ENCODE measurements around the gene ZNF79. TPM values are rescaled to one million over a fixed set of nuclear protein-coding genes. Genes with fewer than 3 reads are reported as not detected.

The ZNF79 gene
- total RNA-seq, 1 donor from 2014 or later: 16.8 TPM

GRCh38 chr9:127397646-127398274, 26.4 kb upstream of the ZNF79 start:
- intact Hi-C loops (cut with micrococcal nuclease): loop anchor here (1.0 to 5.0 kb wide), 8 partner anchors 152 to 1805 kb away; partner anchors contain the start of genes NAIF1, PTGES2, RALGPS1 and STXBP1

GRCh38 chr9:127398275-127398647, 25.9 kb upstream of the ZNF79 start:
- intact Hi-C loops (cut with micrococcal nuclease): loop anchor here (5.0 kb wide), 2 partner anchors 729 to 1804 kb away; partner anchors contain the start of gene PTGES2

- intact Hi-C loops (cut with micrococcal nuclease): loop anchor here (5.0 kb wide), 2 partner anchors 728 to 1803 kb away; partner anchors contain the start of gene PTGES2
Observed at GRCh38 chr9:127398715-127399400, 25.3 kb upstream of the ZNF79 start.

- intact Hi-C loops (cut with micrococcal nuclease): loop anchor here (5.0 kb wide), 2 partner anchors 727 to 1802 kb away; partner anchors contain the start of gene PTGES2
Observed at GRCh38 chr9:127399736-127400269, 24.4 kb upstream of the ZNF79 start.

- intact Hi-C loops (cut with micrococcal nuclease): no loop called here
Observed at GRCh38 chr9:127402401-127403090, 21.6 kb upstream of the ZNF79 start.

- intact Hi-C loops (cut with micrococcal nuclease): no loop called here
Observed at GRCh38 chr9:127403507-127404192, 20.5 kb upstream of the ZNF79 start.

- intact Hi-C loops (cut with micrococcal nuclease): no loop called here
Observed at GRCh38 chr9:127404631-127405030, 19.6 kb upstream of the ZNF79 start.

- intact Hi-C loops (cut with micrococcal nuclease): no loop called here
Observed at GRCh38 chr9:127405344-127406125, 18.6 kb upstream of the ZNF79 start.

- intact Hi-C loops (cut with micrococcal nuclease): no loop called here
Observed at GRCh38 chr9:127406799-127407491, 17.2 kb upstream of the ZNF79 start.

- intact Hi-C loops (cut with micrococcal nuclease): no loop called here
Observed at GRCh38 chr9:127407492-127407843, 16.7 kb upstream of the ZNF79 start.

- intact Hi-C loops (cut with micrococcal nuclease): no loop called here
Observed at GRCh38 chr9:127411122-127411521, 13.1 kb upstream of the ZNF79 start.

GRCh38 chr9:127415141-127415540, 9.0 kb upstream of the ZNF79 start:
- intact Hi-C loops (cut with micrococcal nuclease): no loop called here

GRCh38 chr9:127415657-127416056, 8.5 kb upstream of the ZNF79 start:
- intact Hi-C loops (cut with micrococcal nuclease): no loop called here

- intact Hi-C loops (cut with micrococcal nuclease): loop anchor here (1.0 kb wide), 1 partner anchor 203 kb away; no protein-coding TSS in a partner anchor
Observed at GRCh38 chr9:127417131-127418036, 6.8 kb upstream of the ZNF79 start.

- intact Hi-C loops (cut with micrococcal nuclease): loop anchor here (1.0 kb wide), 1 partner anchor 204 kb away; no protein-coding TSS in a partner anchor
Observed at GRCh38 chr9:127418037-127418471, 6.1 kb upstream of the ZNF79 start.

- intact Hi-C loops (cut with micrococcal nuclease): no loop called here
Observed at GRCh38 chr9:127419348-127419747, 4.8 kb upstream of the ZNF79 start.

- intact Hi-C loops (cut with micrococcal nuclease): no loop called here
Observed at GRCh38 chr9:127421057-127421456, 3.1 kb upstream of the ZNF79 start.

- intact Hi-C loops (cut with micrococcal nuclease): no loop called here
Observed at GRCh38 chr9:127422133-127422782, 1.9 kb upstream of the ZNF79 start.
